DOHH2 (cell line): Measurements from ENCODE around the gene HTR2B.

ENCODE experiments used
- H3F3A ChIP-seq: fragments of 200-600 bp; sonication (generic), shearing (Covaris generic); 2 replicates; pipeline ENCODE4 v1.6.0; 2016; ENCODE audit warnings: antibody characterized with exemption, mild to moderate bottlenecking; ENCODE audit not compliant: control insufficient read depth, insufficient read depth
- H3K27ac ChIP-seq: fragments of 200-600 bp; sonication (generic); 2 replicates; pipeline ENCODE4 v1.5.1; 2014; ENCODE audit warnings: low read depth, mild to moderate bottlenecking, low read length, moderate library complexity
- H3K27me3 ChIP-seq: fragments of 200-600 bp; sonication (generic); 2 replicates; pipeline ENCODE4 v1.6.1; 2014; ENCODE audit warnings: mild to moderate bottlenecking, low read length, mixed read lengths; ENCODE audit not compliant: control insufficient read depth
- H3K36me3 ChIP-seq: fragments of 200-600 bp; sonication (generic); 2 replicates; pipeline ENCODE4 v1.6.1; 2014; ENCODE audit warnings: mild to moderate bottlenecking, low read length, moderate library complexity, mixed read lengths; ENCODE audit not compliant: control insufficient read depth
- H3K4me1 ChIP-seq: fragments of 200-600 bp; sonication (generic); 2 replicates; pipeline ENCODE4 v1.6.1; 2014; ENCODE audit warnings: mild to moderate bottlenecking, low read length, mixed read lengths; ENCODE audit not compliant: control insufficient read depth
- H3K4me2 ChIP-seq: fragments of 200-600 bp; sonication (generic); 2 replicates; pipeline ENCODE4 v1.6.0; 2014; ENCODE audit warnings: mild to moderate bottlenecking, low read length, moderate library complexity
- H3K4me3 ChIP-seq: fragments of 200-600 bp; sonication (generic); 2 replicates; pipeline ENCODE4 v1.5.1; 2014; ENCODE audit warnings: mild to moderate bottlenecking, low read length, mixed read lengths
- H3K79me2 ChIP-seq: fragments of 200-600 bp; sonication (generic); 2 replicates; pipeline ENCODE4 v1.6.1; 2014; ENCODE audit warnings: mild to moderate bottlenecking, low read length, mixed read lengths; ENCODE audit not compliant: control insufficient read depth
- H3K9me2 ChIP-seq: fragments of 200-600 bp; sonication (generic); replicated peaks from 2 replicates; pipeline ENCODE4 v1.6.1; 2014; ENCODE audit warnings: mild to moderate bottlenecking, low read length, mixed read lengths; ENCODE audit not compliant: control insufficient read depth
- H3K9me3 ChIP-seq: fragments of 200-600 bp; sonication (generic); 2 replicates; pipeline ENCODE4 v1.6.1; 2014; ENCODE audit warnings: antibody characterized with exemption, low read length, mixed read lengths; ENCODE audit not compliant: control insufficient read depth, insufficient read depth
- H4K20me1 ChIP-seq: fragments of 200-600 bp; sonication (generic); 2 replicates; pipeline ENCODE4 v1.6.0; 2014; ENCODE audit warnings: low read depth, mild to moderate bottlenecking, antibody characterized with exemption, low read length, moderate library complexity; ENCODE audit not compliant: control insufficient read depth, insufficient read depth
- EZH2phosphoT487 ChIP-seq: fragments of 200-600 bp; sonication (generic); IDR thresholded peaks from 2 replicates; pipeline ENCODE4 v1.6.1; 2017; ENCODE audit warnings: borderline replicate concordance, mild to moderate bottlenecking, antibody characterized with exemption, low read length, moderate library complexity, mixed read lengths
- TF ChIP-seq, protein P1 (sequence below): fragments of 200-600 bp; sonication (generic); IDR thresholded peaks from one replicate; pipeline ENCODE4 v1.5.1; 2014; ENCODE audit warnings: antibody characterized with exemption, mild to moderate bottlenecking, low read depth, low read length; ENCODE audit not compliant: poor library complexity, severe bottlenecking

HTR2B gene

DNA sequence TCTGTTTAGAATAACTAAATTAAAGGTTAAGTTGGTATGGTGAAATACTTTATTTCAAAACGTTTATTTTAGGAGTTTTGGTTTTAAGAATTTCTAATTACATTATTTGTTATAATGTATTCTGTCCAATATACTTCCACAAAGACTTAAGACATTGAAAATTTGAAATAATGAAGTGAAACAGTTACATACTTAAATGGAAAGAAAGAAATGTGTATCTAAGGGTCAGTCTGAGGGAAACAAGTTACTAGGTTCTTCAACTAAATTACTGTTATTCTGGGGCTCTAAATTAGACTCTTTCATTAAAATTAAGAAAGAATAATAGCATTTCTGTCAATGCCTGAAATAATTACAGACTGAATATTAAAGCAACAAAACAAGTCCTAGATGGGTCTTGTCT is 7.7 kb downstream of the HTR2B start:
- Histone ChIP-seq H3K36me3 (peaks cover 10% of the 10 kb centered on the region), H3K9me3 (no peaks in the 10 kb centered on the region), H3F3A (no peaks in the 10 kb centered on the region; the same call in 1 of the 2 replicates), H3K9me2 (no peaks in the 10 kb centered on the region), H4K20me1 (no peaks in the 10 kb centered on the region), H3K27ac (no peak overlapping the region), H3K4me2 (no peak overlapping the region), H3K4me3 (no peak overlapping the region), H3K79me2 (no peaks in the 10 kb centered on the region), H3K27me3 (no peaks in the 10 kb centered on the region), H3K4me1 (no peaks in the 10 kb centered on the region)
- TF ChIP-seq, protein P1, sequence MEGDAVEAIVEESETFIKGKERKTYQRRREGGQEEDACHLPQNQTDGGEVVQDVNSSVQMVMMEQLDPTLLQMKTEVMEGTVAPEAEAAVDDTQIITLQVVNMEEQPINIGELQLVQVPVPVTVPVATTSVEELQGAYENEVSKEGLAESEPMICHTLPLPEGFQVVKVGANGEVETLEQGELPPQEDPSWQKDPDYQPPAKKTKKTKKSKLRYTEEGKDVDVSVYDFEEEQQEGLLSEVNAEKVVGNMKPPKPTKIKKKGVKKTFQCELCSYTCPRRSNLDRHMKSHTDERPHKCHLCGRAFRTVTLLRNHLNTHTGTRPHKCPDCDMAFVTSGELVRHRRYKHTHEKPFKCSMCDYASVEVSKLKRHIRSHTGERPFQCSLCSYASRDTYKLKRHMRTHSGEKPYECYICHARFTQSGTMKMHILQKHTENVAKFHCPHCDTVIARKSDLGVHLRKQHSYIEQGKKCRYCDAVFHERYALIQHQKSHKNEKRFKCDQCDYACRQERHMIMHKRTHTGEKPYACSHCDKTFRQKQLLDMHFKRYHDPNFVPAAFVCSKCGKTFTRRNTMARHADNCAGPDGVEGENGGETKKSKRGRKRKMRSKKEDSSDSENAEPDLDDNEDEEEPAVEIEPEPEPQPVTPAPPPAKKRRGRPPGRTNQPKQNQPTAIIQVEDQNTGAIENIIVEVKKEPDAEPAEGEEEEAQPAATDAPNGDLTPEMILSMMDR: no peak
- TF ChIP-seq EZH2phosphoT487: no peak

DNA sequence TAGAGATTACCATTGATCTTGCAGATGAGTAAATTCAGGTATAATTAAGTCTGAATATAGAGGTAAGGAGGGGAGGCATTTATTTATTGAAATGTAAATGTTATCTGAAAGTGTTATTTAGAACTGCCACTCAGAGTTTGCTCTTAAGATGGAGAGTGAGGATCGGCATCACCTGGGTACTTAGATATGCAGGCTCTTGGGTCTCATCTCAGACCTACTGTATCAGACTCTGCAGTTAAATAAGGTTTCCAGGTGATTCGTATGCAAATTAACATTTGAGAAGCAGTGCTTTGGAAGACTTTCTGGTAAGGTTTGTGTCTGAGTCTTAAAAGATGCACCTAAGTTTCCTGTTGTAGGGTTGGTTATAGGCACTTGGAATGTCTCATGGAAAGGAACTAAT is 9.2 kb downstream of the HTR2B start:
- Histone ChIP-seq H3K27ac (no peak overlapping the region), H3K36me3 (peaks cover 20% of the 10 kb centered on the region), H3K9me2 (no peaks in the 10 kb centered on the region), H4K20me1 (no peaks in the 10 kb centered on the region), H3K9me3 (no peaks in the 10 kb centered on the region), H3K4me3 (no peak overlapping the region), H3K4me1 (no peaks in the 10 kb centered on the region), H3K27me3 (no peaks in the 10 kb centered on the region), H3F3A (no peaks in the 10 kb centered on the region; the same call in 1 of the 2 replicates), H3K4me2 (no peak overlapping the region), H3K79me2 (no peaks in the 10 kb centered on the region)
- TF ChIP-seq, protein P1: no peak
- no peak for TF ChIP-seq EZH2phosphoT487

DNA sequence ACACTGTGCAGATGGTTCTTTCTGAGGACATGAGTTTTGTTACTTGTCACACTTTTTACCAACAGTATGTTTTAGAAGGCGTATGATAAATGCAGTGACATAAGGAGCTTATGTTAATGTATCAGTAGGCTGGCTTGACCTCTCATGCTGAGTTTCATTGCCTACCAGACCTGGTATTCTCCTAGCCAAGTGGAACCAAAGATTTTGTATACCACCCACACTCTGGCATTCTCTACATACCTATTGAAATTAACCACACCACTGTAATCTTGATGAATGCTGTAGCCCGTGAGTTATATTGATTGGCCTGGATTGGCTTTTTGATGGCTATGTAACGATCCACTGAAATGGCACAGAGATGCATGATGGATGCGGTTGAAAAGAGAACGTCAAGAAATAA is 11.4 kb downstream of the HTR2B start:
- no peaks in the 10 kb centered on the region for H3K27me3 ChIP-seq
- H3K4me1 ChIP-seq: no peaks in the 10 kb centered on the region
- no peaks in the 10 kb centered on the region for H3K79me2 ChIP-seq
- peaks cover 39% of the 10 kb centered on the region for H3K36me3 ChIP-seq
- H3K9me3 ChIP-seq: no peaks in the 10 kb centered on the region
- H3K4me3 ChIP-seq: no peak overlapping the region
- H4K20me1 ChIP-seq: no peaks in the 10 kb centered on the region
- no peaks in the 10 kb centered on the region; the same call in 1 of the 2 replicates for H3F3A ChIP-seq
- H3K9me2 ChIP-seq: no peaks in the 10 kb centered on the region
- no peak overlapping the region for H3K4me2 ChIP-seq
- TF ChIP-seq, protein P1: no peak
- no peak for TF ChIP-seq EZH2phosphoT487
- no peak overlapping the region for H3K27ac ChIP-seq
